PFSK-1 (cell line): ENCODE results near the gene SALL1.

ENCODE experiments used
- FOXP2 ChIP-seq: optimal IDR thresholded peaks from 2 replicates; pipeline ENCODE3; 2011; ENCODE audit warnings: borderline replicate concordance, control low read depth, inconsistent platforms; ENCODE audit not compliant: insufficient read depth; ENCODE audit errors: extremely low read length, extremely low read depth
- POLR2AphosphoS5 ChIP-seq: IDR thresholded peaks from 2 replicates; pipeline ENCODE4 v1.6.1; 2012; ENCODE audit warnings: low read depth, mild to moderate bottlenecking, control low read depth, low read length, moderate library complexity
- SIN3A ChIP-seq: IDR thresholded peaks from 2 replicates; pipeline ENCODE4 v1.6.1; 2012; ENCODE audit warnings: mild to moderate bottlenecking, low read length, moderate library complexity, borderline replicate concordance; ENCODE audit not compliant: insufficient read depth
- TAF1 ChIP-seq: IDR thresholded peaks from 2 replicates; pipeline ENCODE4 v1.6.1; 2012; ENCODE audit warnings: low read length, control low read depth, borderline replicate concordance; ENCODE audit not compliant: insufficient read depth
- TF ChIP-seq, protein P1 (sequence below), 2 experiments: IDR thresholded peaks; 2 replicates each; pipeline versions ENCODE4 v1.6.1 to v1.8.0; 2011 to 2012; ENCODE audit warnings: low read depth in 2 of 2, low read length in 2 of 2, control low read depth in 1 of 2, inconsistent platforms in 1 of 2, mild to moderate bottlenecking in 1 of 2, moderate library complexity in 1 of 2; ENCODE audit not compliant: insufficient read depth in 1 of 2

SALL1 gene

DNA sequence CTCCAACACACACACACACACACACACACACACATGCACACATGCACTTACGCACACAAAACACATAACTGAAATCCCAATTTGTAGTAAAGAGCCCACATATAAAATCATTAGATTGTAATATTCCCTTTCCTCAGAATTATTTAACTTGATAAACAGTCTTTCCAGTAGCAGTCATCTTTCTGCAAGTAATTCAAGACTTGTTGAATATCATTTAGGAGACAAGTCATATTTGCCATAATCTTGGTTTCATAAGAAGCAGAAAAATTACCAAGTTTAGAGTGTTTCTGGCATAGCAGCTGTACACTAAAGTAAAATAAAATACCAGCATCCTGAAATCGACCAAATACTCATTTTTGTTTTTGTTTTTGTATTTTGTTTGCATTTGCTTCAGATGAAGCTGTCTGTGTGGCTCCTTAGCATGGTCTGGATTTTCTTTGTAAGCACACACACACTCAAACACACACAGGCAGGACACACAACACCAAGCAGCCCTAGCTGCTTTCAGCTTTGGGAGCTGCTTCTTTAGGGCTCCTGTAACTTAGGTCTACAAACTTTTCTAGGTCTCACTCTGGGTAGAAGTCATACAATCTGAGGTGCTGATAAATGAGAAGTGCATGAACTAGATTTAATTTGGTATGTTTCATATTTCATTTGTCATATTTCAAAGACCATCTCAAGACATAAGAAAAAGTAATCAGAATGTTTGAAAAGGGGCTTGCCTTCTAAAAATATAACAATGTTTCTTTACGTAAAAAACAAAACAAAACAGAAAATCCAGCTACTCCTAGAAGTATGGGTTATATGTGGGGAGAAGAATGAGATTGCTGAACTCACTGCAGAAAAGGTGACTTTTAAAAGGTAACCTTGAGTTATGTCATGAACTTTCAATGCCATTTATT lies 3.0 kb downstream of the SALL1 start:
- no peak for TF ChIP-seq POLR2AphosphoS5
- no peak for TF ChIP-seq SIN3A
- no peak for TF ChIP-seq FOXP2
- TF ChIP-seq TAF1: no peak
- TF ChIP-seq, protein P1, sequence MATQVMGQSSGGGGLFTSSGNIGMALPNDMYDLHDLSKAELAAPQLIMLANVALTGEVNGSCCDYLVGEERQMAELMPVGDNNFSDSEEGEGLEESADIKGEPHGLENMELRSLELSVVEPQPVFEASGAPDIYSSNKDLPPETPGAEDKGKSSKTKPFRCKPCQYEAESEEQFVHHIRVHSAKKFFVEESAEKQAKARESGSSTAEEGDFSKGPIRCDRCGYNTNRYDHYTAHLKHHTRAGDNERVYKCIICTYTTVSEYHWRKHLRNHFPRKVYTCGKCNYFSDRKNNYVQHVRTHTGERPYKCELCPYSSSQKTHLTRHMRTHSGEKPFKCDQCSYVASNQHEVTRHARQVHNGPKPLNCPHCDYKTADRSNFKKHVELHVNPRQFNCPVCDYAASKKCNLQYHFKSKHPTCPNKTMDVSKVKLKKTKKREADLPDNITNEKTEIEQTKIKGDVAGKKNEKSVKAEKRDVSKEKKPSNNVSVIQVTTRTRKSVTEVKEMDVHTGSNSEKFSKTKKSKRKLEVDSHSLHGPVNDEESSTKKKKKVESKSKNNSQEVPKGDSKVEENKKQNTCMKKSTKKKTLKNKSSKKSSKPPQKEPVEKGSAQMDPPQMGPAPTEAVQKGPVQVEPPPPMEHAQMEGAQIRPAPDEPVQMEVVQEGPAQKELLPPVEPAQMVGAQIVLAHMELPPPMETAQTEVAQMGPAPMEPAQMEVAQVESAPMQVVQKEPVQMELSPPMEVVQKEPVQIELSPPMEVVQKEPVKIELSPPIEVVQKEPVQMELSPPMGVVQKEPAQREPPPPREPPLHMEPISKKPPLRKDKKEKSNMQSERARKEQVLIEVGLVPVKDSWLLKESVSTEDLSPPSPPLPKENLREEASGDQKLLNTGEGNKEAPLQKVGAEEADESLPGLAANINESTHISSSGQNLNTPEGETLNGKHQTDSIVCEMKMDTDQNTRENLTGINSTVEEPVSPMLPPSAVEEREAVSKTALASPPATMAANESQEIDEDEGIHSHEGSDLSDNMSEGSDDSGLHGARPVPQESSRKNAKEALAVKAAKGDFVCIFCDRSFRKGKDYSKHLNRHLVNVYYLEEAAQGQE (IDR thresholded peaks at IDR 0.05; ENCODE audit: insufficient read depth in 1 of 2, low read depth in 2 of 2, low read length in 2 of 2): no peak

DNA sequence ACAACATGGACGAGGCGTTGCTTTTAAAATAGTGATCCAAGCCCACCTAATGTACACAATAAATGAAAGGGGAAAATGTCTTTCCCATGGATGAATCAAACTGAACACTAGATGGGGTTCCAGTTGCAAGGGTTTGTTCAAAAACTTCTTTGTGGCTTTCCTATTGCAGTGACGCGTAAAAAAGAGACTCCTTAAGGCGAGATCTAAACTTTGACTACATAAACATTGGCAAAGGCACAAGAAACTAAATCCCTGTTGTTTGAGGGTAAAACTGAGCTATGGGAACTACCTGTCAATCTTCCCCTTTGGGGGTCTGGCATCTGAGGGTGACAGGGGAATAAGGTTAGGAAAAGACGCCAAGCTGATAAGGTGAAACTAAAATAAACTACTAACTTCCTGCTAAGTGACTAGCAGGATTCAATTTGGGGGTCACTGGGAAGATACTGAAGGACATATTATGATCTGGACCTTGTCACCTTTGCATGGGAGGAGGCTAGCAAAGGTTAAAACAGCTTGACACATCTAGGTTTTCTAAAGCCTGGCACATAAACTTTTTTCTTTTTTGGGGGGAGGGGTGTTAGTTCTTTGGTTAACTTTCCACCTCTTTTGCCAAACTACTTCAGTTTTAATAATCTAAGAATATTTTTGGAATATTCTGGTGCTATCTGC lies 4.7 kb downstream of the SALL1 start:
- no peak for TF ChIP-seq TAF1
- TF ChIP-seq POLR2AphosphoS5: no peak
- TF ChIP-seq, protein P1 (IDR thresholded peaks at IDR 0.05; ENCODE audit: insufficient read depth in 1 of 2, low read depth in 2 of 2, low read length in 2 of 2): no peak
- no peak for TF ChIP-seq FOXP2
- no peak for TF ChIP-seq SIN3A

DNA sequence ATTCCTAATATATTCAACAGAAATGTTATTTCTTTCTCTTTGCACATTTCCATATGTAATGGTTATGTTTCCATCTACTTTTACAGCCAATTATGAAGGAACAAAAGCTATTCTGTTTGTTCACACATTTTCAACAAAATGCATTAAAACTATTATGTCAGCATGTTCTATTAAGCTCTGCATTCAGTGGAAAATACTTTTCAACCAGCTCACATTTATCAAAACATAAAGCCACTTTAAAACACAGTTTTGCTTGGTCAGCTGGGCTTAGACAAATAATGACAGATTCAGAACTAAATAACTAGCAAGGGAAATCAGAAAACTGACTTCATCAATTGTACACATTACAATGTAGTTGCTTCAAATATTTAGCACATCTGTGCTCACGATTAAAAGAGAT lies 6.9 kb downstream of the SALL1 start:
- TF ChIP-seq, protein P1 (IDR thresholded peaks at IDR 0.05; ENCODE audit: insufficient read depth in 1 of 2, low read depth in 2 of 2, low read length in 2 of 2): no peak
- TF ChIP-seq POLR2AphosphoS5: no peak
- TF ChIP-seq SIN3A: no peak
- TF ChIP-seq TAF1: no peak
- no peak for TF ChIP-seq FOXP2

DNA sequence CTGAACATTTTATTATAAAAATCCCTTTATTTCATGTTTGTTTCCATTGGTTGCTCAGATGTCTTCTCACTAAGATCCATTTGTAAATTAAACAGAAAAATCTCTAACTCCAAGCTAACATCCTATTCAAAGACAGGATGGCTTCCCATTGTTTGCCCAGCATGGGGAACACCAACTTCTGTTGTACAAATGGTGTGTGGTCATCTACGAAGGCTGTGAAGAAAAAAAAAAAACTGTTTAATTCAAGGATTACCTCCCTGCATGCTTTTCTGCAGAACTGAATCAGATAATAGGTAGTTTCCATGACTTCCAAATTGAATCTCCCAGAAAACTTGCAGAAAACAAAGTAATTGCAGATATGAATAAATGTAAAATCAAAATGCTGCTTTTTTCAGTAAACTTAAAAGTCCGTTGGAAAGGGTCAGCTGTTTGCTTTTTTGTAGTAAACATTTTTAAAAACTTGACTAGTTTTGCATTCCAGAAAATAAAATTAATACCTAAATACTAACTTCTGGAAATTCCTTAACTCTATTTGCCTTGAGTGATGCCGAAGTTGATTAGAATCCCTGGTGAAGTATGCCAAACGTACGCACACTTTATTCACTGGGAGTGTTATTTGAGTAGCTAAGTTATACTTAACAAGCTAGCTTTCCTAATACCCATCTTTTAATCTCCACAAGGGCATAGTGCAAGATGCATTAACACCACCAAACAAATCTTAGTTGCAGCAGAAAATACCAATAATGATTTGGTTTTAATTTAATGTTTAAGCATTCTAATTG lies 7.7 kb downstream of the SALL1 start:
- TF ChIP-seq, protein P1 (IDR thresholded peaks at IDR 0.05; ENCODE audit: insufficient read depth in 1 of 2, low read depth in 2 of 2, low read length in 2 of 2): no peak
- TF ChIP-seq POLR2AphosphoS5: no peak
- no peak for TF ChIP-seq SIN3A
- no peak for TF ChIP-seq FOXP2
- TF ChIP-seq TAF1: no peak
